Measurements from ENCODE around the gene SELE.

The SELE gene

DNA sequence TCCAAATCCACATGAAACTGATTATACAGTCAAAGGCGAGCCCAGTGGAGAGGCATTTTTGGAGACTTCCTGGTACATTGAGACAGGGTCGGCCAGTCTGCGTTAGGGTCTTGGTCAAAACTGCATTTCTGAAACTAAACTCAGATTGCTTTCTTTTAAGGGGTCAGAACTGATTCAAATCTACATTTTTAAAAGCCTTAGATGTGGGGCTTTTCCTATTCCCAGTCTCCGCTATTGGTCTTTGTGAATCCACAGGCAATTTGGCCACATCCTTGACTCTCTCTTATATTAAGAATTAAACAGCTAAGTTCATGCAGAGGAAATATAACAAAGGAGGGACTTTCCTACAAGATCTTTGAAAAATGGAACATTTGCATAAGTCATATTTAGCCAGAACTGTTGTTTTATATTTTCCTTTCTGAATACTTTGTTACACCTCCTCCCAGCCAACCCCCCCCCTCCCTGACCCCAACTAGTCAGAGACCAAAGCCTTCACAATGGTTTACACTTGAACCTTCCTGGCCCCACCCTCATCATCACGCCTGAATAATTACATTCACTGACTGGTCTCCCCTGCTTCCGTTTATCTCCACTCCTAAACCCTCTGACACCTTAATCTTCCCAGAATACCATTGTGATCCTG is 53.4 kb downstream of the SELE start:
- no peak for ATAC-seq
- no peak for TF ChIP-seq GLIS3 (CRISPR knock-in tag; IDR thresholded peaks at IDR 0.05)
- no peak for TF ChIP-seq ZNF565 (CRISPR knock-in tag; conservative IDR thresholded peaks at IDR 0.05; ENCODE audit: low read depth)
- TF ChIP-seq TOX (CRISPR knock-in tag; IDR thresholded peaks at IDR 0.05; ENCODE audit: borderline replicate concordance) = no peak
- TF ChIP-seq RARB (CRISPR knock-in tag; IDR thresholded peaks at IDR 0.05) = no peak
- no peak for TF ChIP-seq ARNTL (CRISPR knock-in tag; IDR thresholded peaks at IDR 0.05; ENCODE audit: borderline replicate concordance, low read depth)
- no peak for TF ChIP-seq POU6F1 (CRISPR knock-in tag; IDR thresholded peaks at IDR 0.05; ENCODE audit: borderline replicate concordance, low read depth)
- TF ChIP-seq ISL1 (CRISPR knock-in tag; IDR thresholded peaks at IDR 0.05) = no peak
- no peak for TF ChIP-seq ZNF70 (CRISPR knock-in tag; IDR thresholded peaks at IDR 0.05)
- TF ChIP-seq OSR1 (CRISPR knock-in tag; IDR thresholded peaks at IDR 0.05) = no peak
- TF ChIP-seq ZNF8 (CRISPR knock-in tag; IDR thresholded peaks at IDR 0.05) = no peak
- no peak for TF ChIP-seq ESRRG (CRISPR knock-in tag; IDR thresholded peaks at IDR 0.05)
- TF ChIP-seq ZFP30 (CRISPR knock-in tag; IDR thresholded peaks at IDR 0.05) = no peak

- no peak for ATAC-seq
- TF ChIP-seq POU6F1 (CRISPR knock-in tag; IDR thresholded peaks at IDR 0.05; ENCODE audit: borderline replicate concordance, low read depth) = no peak
- TF ChIP-seq CSDC2 (CRISPR knock-in tag; IDR thresholded peaks at IDR 0.05) = no peak
- no peak for TF ChIP-seq TOX (CRISPR knock-in tag; IDR thresholded peaks at IDR 0.05; ENCODE audit: borderline replicate concordance)
- no peak for TF ChIP-seq ZNF565 (CRISPR knock-in tag; conservative IDR thresholded peaks at IDR 0.05; ENCODE audit: low read depth)
- no peak for TF ChIP-seq ZFP3 (CRISPR knock-in tag; IDR thresholded peaks at IDR 0.05)
- no peak for TF ChIP-seq TSHZ2 (CRISPR knock-in tag; IDR thresholded peaks at IDR 0.05)
- TF ChIP-seq ZC3H10 (CRISPR knock-in tag; IDR thresholded peaks at IDR 0.05) = no peak
- TF ChIP-seq TCF4 (CRISPR knock-in tag; IDR thresholded peaks at IDR 0.05; ENCODE audit: borderline replicate concordance) = no peak
- TF ChIP-seq RARB (CRISPR knock-in tag; IDR thresholded peaks at IDR 0.05) = no peak
- TF ChIP-seq ISL1 (CRISPR knock-in tag; IDR thresholded peaks at IDR 0.05) = no peak
- TF ChIP-seq, protein P1, sequence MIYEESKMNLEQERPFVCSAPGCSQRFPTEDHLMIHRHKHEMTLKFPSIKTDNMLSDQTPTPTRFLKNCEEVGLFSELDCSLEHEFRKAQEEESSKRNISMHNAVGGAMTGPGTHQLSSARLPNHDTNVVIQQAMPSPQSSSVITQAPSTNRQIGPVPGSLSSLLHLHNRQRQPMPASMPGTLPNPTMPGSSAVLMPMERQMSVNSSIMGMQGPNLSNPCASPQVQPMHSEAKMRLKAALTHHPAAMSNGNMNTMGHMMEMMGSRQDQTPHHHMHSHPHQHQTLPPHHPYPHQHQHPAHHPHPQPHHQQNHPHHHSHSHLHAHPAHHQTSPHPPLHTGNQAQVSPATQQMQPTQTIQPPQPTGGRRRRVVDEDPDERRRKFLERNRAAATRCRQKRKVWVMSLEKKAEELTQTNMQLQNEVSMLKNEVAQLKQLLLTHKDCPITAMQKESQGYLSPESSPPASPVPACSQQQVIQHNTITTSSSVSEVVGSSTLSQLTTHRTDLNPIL (CRISPR knock-in tag; IDR thresholded peaks at IDR 0.05; ENCODE audit: low read depth) = no peak
- TF ChIP-seq ZNF70 (CRISPR knock-in tag; IDR thresholded peaks at IDR 0.05) = no peak
- TF ChIP-seq PPARA (CRISPR knock-in tag; IDR thresholded peaks at IDR 0.05; ENCODE audit: borderline replicate concordance) = no peak
- TF ChIP-seq PATZ1 (CRISPR knock-in tag; IDR thresholded peaks at IDR 0.05; ENCODE audit: borderline replicate concordance) = no peak
- TF ChIP-seq BACH2 (CRISPR knock-in tag; IDR thresholded peaks at IDR 0.05; ENCODE audit: borderline replicate concordance) = no peak
- TF ChIP-seq GLIS3 (CRISPR knock-in tag; IDR thresholded peaks at IDR 0.05) = no peak
- no peak for TF ChIP-seq ESRRG (CRISPR knock-in tag; IDR thresholded peaks at IDR 0.05)
- TF ChIP-seq OSR1 (CRISPR knock-in tag; IDR thresholded peaks at IDR 0.05) = no peak
- no peak for TF ChIP-seq ZNF8 (CRISPR knock-in tag; IDR thresholded peaks at IDR 0.05)
Measured at GRCh38 chr1:169679692-169680091, 54.2 kb downstream of the SELE start.
